Measurements from ENCODE around the gene MOSPD3. TPM values are rescaled to one million over a fixed set of nuclear protein-coding genes. Genes with fewer than 3 reads are reported as not detected.

MOSPD3 gene
- total and polyA plus RNA-seq, 2 of the 13 experiments (the other 11 are each of a cell fraction or from before 2014, with no cell fraction given): 7.6 to 8.8 TPM

- TF ChIP-seq KMT2A (CRISPR knock-in tag; IDR thresholded peaks at IDR 0.05) (no peak), SALL1 (CRISPR knock-in tag; IDR thresholded peaks at IDR 0.05) (peak; percentile 81), SMARCC2 (IDR thresholded peaks at IDR 0.05) (no peak), CEBPG (CRISPR knock-in tag; IDR thresholded peaks at IDR 0.05) (no peak), GZF1 (CRISPR knock-in tag; IDR thresholded peaks at IDR 0.05) (no peak), KAT8 (CRISPR knock-in tag; IDR thresholded peaks at IDR 0.05) (0 out of 2 replicates have a peak, but pooled peaks have one; percentile 47), SOX5 (CRISPR knock-in tag; IDR thresholded peaks at IDR 0.05; ENCODE audit: borderline replicate concordance) (peak; percentile 65; the same call in 1 of the 2 replicates), ZNF503 (CRISPR knock-in tag; IDR thresholded peaks at IDR 0.05) (0 out of 2 replicates have a peak, but pooled peaks have one; percentile 18), ZNF644 (CRISPR knock-in tag; IDR thresholded peaks at IDR 0.05; ENCODE audit: low read depth) (no peak), CENPT (CRISPR knock-in tag; IDR thresholded peaks at IDR 0.05; ENCODE audit: low read depth) (no peak), SRSF9 (IDR thresholded peaks at IDR 0.05; ENCODE audit: borderline replicate concordance, insufficient read depth, low read depth, low read length, poor library complexity, severe bottlenecking) (no peak), ZNF292 (CRISPR knock-in tag; IDR thresholded peaks at IDR 0.05; ENCODE audit: borderline replicate concordance, low read depth) (no peak), NR1H2 (CRISPR knock-in tag; IDR thresholded peaks at IDR 0.05; ENCODE audit: borderline replicate concordance, low read depth) (no peak), MTA3 (CRISPR knock-in tag; IDR thresholded peaks at IDR 0.05) (no peak), ZMAT5 (CRISPR knock-in tag; IDR thresholded peaks at IDR 0.05; ENCODE audit: borderline replicate concordance, low read depth) (no peak), PAX8 (CRISPR knock-in tag; IDR thresholded peaks at IDR 0.05; ENCODE audit: borderline replicate concordance) (no peak), TSC22D2 (CRISPR knock-in tag; IDR thresholded peaks at IDR 0.05; ENCODE audit: borderline replicate concordance) (no peak), ZBTB49 (CRISPR knock-in tag; IDR thresholded peaks at IDR 0.05; ENCODE audit: borderline replicate concordance) (no peak), ERF (CRISPR knock-in tag; IDR thresholded peaks at IDR 0.05) (peak; percentile 35), NCOA2 (CRISPR knock-in tag; IDR thresholded peaks at IDR 0.05) (peak; percentile 76), HOXA9 (CRISPR knock-in tag; IDR thresholded peaks at IDR 0.05; ENCODE audit: borderline replicate concordance) (no peak), JDP2 (CRISPR knock-in tag; IDR thresholded peaks at IDR 0.05; ENCODE audit: borderline replicate concordance) (no peak), THAP11 (CRISPR knock-in tag; IDR thresholded peaks at IDR 0.05) (peak; percentile 64), ZNF282 (IDR thresholded peaks at IDR 0.05; ENCODE audit: partially characterized antibody) (no peak), PHB2 (IDR thresholded peaks at IDR 0.05; ENCODE audit: partially characterized antibody) (no peak), ZNF672 (CRISPR knock-in tag; IDR thresholded peaks at IDR 0.05) (no peak), FOXC1 (CRISPR knock-in tag; IDR thresholded peaks at IDR 0.05; ENCODE audit: borderline replicate concordance) (no peak; the same call in 1 of the 2 replicates)
- TF ChIP-seq, protein P1, sequence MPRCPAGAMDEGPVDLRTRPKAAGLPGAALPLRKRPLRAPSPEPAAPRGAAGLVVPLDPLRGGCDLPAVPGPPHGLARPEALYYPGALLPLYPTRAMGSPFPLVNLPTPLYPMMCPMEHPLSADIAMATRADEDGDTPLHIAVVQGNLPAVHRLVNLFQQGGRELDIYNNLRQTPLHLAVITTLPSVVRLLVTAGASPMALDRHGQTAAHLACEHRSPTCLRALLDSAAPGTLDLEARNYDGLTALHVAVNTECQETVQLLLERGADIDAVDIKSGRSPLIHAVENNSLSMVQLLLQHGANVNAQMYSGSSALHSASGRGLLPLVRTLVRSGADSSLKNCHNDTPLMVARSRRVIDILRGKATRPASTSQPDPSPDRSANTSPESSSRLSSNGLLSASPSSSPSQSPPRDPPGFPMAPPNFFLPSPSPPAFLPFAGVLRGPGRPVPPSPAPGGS (CRISPR knock-in tag; IDR thresholded peaks at IDR 0.05): no peak
These were observed 29.1 kb downstream of the MOSPD3 start, which contains the start of gene TFR2 (continued) for GRCh38 chr7:100641463-100641859.
